HG02938 (cell line): Measurements from ENCODE around the gene WNT2B.

Experiments used
- ATAC-seq: cut with Tn5 transposase; IDR thresholded peaks from one replicate; pipeline ENCODE4 v1.9.1; 2021; ENCODE audit warnings: mild to moderate bottlenecking, moderate library complexity; ENCODE audit not compliant: unreplicated experiment

Gene WNT2B

DNA sequence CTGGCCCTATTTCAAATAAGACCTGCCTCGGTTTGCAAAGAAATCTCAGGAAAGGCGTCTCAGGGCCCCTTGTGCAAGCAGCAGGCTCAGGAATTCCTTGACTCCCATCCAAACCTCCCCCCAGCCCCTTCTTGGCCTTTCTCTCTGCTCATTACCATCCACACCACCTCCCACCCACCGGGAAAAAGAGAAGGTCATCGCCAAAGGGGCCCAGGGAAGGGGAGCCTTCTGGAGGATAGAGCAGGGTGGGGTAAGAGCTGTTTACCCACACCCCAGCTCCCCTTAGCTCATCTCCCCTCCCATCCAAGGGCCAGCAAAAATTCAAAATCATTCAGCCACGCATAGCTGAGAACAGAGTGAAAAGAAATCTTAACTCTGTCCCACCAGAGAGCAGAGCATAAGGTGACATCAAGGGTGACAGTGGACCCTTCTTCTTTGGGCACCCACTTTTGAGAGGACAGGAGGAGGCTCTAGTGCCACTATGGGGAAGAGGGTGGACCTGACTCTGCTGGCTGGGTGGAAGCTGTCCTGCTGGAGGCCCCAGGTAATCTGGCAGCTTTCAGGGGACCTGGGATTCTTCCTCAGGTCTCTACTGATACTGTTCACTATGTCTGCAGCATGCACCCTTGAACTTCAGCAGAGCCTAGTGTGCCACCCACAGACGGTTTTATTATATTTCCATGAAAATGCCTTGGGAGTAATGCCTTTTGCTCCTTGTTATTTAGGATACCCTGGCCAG lies 3.9 kb upstream of the WNT2B start:
- ATAC-seq: no peak

DNA sequence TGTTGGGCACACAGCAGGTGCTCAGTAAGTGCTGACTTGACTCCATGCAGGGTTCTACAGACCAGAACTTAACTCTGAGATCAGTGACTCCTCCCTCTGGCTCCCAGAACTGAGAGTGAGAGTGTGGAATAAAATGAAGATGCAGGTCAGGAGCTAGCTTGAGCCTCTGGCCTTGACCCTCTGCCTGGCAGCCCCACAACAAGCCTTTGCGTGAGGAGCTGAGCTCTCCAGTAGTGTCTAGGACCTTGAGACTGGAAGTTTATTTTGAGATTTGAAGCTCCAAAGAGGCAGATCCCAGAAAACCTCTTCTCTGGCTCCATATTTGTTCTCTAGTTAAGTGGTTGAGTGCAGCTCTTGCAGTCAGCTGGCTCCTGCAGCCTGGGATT lies 3.4 kb upstream of the WNT2B start:
- ATAC-seq: no peak

DNA sequence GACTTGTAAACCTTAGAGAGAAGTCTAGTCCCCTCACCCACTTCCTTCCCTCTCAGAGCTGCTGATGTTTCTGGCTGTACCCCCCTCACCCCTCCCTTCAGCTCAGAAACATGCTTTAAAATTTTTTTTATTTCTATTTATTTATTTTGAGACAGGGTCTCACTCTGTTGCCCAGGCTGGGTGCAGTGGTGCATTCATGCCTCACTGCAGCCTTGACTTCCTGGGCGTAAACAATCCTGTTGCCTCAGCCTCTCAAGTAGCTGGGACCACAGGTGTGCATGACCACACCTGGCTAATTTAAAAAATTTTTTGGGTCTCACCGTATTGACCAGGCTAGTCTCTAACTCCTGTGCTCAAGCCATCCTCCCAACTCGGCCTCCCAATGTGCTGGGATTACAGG lies 2.9 kb upstream of the WNT2B start:
- no peak for ATAC-seq

DNA sequence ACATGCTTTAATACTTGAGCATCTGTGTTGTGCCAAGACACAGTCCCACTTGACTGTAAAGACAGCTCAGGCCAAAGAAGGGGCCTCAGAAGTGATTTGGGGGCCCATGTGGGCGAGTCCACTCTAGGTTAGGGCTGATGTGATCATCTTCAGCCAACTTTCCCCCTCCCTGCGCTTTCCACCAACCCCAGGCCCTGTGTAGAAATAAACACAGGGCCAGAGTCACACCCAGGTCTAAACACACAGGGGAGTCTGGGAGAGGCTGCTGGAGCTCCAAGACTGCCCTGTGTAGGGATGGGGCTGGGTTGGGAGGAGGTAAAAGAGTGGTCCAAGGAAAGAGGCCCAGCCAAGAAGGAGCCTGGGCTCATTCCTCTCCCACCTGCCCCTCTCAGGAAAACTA lies 2.5 kb upstream of the WNT2B start:
- no peak for ATAC-seq

DNA sequence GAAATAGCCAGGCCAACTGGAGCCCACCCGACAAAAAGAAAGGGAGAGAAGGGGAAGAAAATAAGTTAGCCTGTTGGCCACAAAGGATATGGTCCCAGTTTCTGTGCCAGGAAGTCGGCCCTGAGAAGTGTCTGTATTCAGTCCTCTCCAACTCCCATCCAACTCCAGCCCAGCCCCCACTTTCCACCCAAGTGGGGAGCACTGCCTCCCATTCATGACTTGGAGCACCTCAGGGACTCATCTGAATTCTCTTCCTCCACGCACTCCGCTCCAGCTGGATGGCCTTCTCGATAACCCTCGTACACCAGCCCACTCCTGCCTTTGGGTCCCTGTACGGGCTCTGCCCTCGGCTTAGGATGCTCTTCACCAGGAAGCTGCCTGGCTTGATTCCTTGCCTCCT lies 2.0 kb upstream of the WNT2B start:
- no peak for ATAC-seq

DNA sequence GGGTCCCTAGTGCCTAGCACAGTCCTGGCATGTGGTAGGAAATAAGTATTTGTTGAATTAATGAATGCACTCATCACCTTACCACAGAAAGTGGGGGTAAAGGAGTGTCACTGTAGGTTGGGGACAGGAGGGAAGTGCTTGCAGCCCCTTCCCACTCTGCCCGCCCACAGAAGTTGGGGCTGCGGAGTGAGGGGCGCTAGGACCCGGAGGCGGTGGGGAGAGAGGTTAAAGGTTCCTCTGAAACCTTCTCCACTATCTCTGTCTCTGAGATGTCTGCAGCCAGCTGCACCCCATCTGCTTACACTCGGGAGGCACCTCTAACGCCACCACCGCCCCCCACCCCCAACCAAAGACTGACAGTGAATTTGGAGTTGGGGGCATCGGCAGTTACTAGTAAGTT lies 1.4 kb upstream of the WNT2B start:
- no peak for ATAC-seq

DNA sequence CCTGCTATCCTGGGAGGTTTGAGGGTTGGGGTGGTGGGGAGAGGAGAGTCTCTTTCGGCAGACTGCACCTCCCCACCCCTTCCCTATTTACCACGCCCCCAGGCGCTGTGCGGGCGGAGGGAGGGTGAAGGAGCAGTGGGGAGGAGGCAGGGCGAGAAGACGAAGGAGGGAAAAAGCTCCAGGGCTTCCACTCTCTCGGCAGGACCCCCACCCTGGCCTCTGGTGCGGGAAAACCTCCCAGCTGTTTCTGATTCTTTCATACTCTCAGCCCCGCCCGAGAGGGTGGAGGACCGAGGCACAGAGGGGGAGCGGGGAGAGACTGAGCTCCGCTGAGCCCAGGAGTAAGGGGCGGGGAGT lies 866 bp upstream of the WNT2B start:
- ATAC-seq: no peak

DNA sequence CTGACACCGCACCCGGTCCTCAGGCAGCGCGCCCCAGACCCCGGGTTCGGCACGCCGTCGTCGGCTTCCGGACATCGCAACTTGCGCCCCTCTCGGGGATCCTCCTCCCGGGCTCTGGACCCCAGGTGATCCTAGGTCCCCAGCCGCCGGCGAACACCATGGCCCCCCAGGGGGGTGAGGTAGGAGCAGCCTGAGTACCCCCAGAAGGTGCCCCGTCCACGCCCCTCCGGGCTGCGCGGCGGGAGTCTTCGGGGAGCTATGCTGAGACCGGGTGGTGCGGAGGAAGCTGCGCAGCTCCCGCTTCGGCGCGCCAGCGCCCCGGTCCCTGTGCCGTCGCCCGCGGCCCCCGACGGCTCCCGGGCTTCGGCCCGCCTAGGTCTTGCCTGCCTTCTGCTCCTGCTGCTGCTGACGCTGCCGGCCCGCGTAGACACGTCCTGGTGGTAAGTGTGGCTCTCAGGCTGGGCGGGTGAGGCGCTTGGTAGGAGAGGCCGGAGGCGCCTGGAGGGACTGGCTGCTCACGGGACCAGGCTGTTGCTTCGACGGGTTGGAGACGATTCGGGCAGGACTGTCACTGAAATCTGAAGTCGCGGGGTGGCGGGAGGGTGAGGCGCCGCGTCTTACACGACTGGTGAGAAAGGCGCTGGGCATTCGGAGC lies 367 bp downstream of the WNT2B start:
- peak; percentile 17 for ATAC-seq

DNA sequence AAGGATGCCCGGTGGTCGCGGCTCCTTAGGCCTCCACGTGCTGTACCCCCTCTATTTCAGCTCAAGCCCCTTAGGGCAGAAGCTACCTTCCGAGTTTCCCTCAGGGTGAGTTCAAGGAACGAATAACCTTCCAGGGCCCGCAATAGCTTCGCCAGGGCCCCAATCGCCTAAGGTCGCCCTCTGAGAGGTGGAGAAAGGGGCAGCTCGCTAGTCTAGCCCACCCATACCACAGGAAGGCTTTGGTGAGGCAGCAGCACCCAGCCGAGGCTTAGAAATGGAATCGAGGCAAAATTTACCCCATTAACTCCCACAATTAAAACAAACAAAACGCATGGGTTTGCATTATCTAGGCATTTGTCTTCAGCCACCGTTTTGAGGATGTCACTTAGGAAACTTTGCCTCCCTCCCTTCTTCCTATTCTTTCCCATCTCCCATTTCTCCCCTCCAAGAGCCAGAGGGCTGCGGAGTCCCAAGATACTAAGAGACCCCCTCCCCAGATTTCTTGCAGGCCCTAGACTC lies 954 bp downstream of the WNT2B start:
- no peak for ATAC-seq

DNA sequence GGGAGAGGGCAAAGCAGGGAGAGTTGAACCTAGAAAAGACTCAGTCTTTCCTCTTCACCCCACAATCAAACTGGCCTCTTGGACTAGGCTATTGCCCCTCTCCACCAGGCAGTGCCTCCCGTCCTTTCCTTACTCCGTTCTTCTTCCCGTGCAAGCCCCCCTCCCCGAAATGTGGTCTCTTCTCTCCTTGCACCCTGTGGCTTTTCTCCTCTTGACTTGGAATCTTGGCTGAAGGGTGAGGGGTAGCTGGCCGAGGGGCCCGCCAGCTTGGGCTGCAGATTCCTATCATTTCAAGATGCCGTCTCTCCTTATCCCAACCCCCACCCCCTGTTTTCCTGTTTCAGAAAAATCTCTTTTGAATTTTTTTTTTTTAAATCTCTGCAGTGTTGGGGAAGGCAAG lies 1.6 kb downstream of the WNT2B start:
- no peak for ATAC-seq

DNA sequence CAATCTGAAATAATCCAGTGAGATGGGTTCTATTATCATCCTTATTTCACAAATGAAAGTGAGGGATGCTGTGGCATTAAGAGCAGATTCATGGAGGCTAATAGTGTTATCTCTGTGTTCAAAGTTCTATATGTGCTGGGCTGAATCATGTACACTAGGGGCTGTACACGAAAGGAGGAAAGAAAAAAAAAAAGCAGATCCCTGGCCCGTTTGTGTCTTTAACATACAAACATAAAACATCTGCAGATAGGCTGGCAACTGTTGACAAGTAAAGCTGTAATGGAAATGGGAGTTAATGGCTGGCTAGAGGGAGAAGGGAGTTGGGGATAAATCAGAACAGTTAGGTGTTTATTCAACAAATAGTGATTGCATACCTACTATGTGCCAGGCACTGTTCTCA lies 3.1 kb downstream of the WNT2B start:
- no peak for ATAC-seq

DNA sequence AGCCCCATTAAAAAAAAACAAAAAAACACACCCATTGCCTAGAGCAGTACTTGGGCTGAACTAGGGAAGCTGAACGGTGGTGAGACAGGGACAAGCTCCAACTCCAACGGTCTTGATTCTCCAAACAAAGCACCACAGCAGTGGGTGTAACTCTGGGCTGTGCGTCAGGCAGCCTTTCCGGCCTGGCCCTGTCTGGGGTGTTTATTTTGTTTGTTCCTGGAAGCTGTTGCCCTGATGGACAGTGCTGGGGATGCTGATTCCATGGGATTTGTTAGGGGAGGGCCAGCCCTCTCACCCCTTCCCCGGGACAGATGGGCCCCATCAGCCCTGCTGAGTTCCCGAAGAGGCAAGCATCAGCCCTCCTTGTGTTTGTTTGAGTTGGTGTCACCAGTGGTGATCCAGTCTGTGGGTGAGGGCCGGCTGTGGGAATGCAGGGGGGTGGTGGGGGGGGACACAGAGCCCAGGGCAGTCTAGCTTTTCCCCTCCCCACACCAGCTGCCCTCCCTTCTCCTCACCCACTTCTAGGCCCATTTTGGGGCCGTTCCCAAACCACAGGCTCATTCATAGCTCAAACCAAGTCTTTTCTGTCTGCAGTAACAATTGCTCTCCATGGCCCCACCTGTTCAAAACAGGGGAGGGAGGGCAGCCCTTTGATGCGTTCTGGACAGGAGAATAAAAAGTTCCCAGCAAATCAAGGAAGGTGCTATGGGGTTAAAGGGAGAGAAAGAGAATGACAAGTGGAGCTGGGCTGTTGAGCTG lies 4.5 kb downstream of the WNT2B start:
- ATAC-seq: no peak

DNA sequence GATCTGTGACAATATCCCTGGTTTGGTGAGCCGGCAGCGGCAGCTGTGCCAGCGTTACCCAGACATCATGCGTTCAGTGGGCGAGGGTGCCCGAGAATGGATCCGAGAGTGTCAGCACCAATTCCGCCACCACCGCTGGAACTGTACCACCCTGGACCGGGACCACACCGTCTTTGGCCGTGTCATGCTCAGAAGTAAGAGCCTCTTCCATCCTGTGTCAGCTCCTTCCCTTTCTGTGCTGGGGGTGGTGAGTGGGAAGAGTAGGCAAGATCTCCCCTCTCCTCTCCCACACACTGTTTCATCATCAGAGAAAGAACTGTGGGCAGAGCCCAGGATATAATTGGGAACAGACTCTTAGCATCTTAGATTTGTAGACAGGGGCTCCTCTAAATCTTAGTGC lies 6.1 kb downstream of the WNT2B start:
- no peak for ATAC-seq

DNA sequence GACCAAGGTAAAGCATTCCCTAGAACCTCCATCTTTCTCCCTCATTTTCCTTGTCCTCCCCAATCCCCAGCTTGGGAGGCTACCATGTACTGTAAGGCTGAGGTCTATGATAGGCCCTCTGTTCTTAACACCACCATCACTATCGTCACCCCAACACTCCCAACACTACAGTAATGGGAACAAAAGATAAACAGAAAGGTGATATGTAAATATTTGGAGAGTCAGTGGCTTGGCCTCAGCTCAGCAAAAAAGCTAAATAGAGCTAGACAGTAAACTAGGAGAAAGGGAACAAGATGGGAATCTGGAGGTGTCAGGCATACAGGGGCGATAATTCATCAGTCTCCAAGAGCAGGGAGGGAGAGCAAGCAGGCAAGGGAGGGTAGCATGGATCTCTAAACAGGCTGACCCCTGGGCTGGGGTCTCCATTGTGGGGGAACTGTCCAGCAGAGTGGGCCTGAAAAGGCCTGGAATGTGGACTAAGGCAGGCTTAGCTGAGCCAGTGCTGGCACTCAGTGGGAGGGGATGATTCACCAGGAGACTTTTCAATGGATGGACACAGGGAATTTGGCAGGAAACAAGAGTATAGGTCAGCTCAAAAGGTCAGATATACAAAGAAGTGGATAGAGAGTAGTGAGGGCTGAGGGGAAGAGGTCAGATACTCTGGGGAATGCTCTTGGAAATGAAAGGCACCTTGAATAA lies 6.7 kb downstream of the WNT2B start:
- ATAC-seq: no peak

DNA sequence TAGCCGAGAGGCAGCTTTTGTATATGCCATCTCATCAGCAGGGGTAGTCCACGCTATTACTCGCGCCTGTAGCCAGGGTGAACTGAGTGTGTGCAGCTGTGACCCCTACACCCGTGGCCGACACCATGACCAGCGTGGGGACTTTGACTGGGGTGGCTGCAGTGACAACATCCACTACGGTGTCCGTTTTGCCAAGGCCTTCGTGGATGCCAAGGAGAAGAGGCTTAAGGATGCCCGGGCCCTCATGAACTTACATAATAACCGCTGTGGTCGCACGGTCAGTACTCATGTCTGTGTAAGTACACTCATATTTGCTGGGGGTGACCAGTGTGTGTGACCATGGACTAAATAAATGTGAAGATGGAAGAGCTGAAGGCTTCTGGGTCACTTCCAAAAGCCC lies 7.4 kb downstream of the WNT2B start:
- no peak for ATAC-seq

DNA sequence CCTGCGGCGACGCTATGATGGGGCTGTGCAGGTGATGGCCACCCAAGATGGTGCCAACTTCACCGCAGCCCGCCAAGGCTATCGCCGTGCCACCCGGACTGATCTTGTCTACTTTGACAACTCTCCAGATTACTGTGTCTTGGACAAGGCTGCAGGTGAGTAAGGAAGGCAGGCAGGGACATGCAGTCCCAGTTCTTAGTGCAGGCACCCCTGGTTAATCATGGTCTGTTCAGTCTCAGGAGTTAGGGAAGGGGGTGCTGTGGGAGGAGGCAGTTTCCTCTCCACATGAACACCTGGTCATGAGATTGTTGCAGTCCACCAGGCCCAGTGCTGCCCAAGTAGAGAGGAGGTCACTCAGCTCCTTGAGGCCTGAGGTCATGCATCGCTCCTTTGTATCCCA lies 8.5 kb downstream of the WNT2B start:
- ATAC-seq: no peak

DNA sequence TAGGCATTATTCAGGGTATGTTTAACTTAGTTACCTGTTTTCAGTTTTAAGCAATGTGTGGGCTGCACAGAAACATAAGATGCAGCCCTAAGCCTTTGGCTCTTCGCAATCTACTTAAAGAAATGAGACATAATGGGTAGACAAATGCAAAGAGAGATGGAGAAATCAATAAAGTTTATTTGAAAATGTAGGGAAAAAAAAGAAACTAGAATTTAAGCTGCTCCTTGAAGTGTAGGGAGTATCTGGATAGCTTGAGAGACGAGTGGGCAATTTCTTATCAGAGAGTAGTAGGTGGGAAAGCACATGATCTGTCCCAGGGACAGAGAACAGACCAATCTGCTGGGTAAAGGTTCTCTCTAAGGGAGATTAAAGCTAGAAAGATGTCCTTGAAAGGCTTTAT lies 8.9 kb downstream of the WNT2B start:
- no peak for ATAC-seq

DNA sequence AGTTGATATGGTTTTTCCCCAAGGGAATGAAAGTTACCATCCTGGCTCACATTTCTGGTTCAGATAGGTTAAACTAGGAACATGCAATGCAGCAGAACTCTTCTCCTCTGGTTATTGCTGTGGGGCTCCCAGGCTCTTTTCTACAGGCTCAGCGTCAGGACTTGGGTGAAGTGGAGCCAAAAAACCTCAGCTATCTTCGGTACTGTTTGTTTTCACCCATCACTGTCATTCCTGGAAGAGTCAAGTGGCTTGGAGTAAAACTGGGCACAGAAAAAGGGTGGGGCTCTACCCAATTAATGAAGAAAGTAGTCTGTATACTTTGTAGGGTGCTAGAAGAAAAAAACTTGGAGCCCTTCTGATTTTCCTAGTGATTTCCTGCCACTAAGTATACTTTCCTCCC lies 9.4 kb downstream of the WNT2B start:
- no peak for ATAC-seq

DNA sequence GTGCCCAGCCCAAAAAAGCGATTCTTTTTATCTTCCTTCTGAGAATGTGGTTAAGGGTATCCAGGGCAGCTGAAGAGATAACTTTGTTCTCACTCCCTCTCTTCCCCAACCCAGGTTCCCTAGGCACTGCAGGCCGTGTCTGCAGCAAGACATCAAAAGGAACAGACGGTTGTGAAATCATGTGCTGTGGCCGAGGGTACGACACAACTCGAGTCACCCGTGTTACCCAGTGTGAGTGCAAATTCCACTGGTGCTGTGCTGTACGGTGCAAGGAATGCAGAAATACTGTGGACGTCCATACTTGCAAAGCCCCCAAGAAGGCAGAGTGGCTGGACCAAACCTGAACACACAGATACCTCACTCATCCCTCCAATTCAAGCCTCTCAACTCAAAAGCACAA lies 11.4 kb downstream of the WNT2B start:
- no peak for ATAC-seq

DNA sequence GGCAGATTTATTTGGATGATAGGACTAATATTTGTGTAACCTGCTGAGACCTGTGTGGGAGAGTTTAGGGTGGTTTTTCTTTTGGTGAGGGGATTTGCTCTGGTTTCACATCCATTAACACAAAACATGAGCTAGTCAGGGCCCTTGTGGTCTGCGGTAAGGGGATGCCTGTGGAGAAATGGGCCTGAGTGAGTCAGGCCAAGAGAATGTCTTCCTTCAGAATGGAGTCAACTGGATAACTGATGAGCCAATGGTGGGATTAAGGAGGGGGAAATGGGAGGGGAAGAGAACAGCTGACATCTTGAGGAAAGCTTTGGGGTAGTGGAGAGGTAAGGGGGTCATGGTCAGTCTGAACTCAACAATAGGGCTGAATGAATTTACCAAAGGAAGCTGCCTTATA lies 13.9 kb downstream of the WNT2B start:
- ATAC-seq: no peak

DNA sequence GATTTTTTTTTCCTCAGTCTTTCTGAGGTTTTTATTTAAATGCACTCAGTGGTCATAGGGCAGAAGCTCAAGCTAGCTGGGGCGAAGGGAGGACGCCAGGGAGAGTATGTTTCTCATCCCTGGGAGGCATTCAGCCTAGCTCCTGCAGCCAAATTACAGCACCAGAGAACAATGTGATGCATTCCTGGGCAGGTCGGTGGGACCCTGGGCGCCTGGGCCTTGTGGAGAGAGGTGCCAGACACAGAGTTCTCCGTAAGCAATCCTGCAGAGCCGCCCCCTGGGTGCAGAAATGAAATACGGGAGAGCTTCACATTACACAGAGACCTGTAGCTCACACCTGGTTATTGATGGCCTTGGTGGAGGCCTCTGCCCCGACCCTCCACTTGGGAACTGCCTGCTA lies 15.5 kb downstream of the WNT2B start:
- no peak for ATAC-seq

DNA sequence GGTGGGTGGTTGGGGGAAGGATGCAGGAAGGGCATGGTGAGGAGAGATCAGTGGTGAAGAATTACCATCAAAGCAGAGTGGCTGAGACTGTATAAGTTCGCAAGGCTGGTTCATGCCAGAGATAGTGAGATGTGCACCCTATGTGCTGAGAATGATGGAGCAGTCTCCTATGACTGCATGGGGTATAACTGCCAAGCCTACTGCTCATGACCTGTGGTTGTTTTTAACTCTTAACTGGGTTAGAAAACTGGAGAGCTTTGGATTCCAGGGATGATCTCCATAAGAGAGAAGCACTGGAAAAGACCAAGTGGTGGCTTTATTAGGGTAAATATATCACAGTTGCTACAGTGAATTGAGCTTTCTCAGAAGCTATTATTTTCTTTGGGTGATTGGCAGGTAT lies 16.2 kb downstream of the WNT2B start:
- ATAC-seq: no peak
